HG03108 (cell line): ENCODE data around the gene HNRNPLL.

Source experiments
- ATAC-seq: cut with Tn5 transposase; IDR thresholded peaks from one replicate; pipeline ENCODE4 v1.9.1; 2021; ENCODE audit warnings: moderate library complexity; ENCODE audit not compliant: unreplicated experiment

The HNRNPLL gene

GRCh38 chr2:38533757-38534545, 68.8 kb downstream of the HNRNPLL start:
- ATAC-seq, result no peak

GRCh38 chr2:38533180-38533579, 69.5 kb downstream of the HNRNPLL start:
- peak; percentile 97 for ATAC-seq

- no peak for ATAC-seq
Measured at GRCh38 chr2:38532366-38532765, 70.4 kb downstream of the HNRNPLL start.

GRCh38 chr2:38529208-38529607, 73.5 kb downstream of the HNRNPLL start:
- ATAC-seq, result no peak

- no peak for ATAC-seq
Measured at GRCh38 chr2:38528534-38528933, 74.2 kb downstream of the HNRNPLL start.

- ATAC-seq, result no peak
Measured at GRCh38 chr2:38528008-38528442, 74.7 kb downstream of the HNRNPLL start.

- ATAC-seq, result no peak
Measured at GRCh38 chr2:38527338-38528007, 75.3 kb downstream of the HNRNPLL start.

- ATAC-seq, result no peak
Measured at GRCh38 chr2:38526195-38526594, 76.5 kb downstream of the HNRNPLL start.

GRCh38 chr2:38524580-38524979, 78.1 kb downstream of the HNRNPLL start:
- ATAC-seq, result no peak

GRCh38 chr2:38523728-38524437, 78.8 kb downstream of the HNRNPLL start:
- ATAC-seq, result no peak

- no peak for ATAC-seq
Measured at GRCh38 chr2:38522754-38523349, 79.9 kb downstream of the HNRNPLL start.

- ATAC-seq, result no peak
Measured at GRCh38 chr2:38521835-38522234, 80.9 kb downstream of the HNRNPLL start.

GRCh38 chr2:38517284-38517683, 85.4 kb downstream of the HNRNPLL start:
- ATAC-seq, result no peak

- ATAC-seq, result no peak
Measured at GRCh38 chr2:38516526-38516925, 86.2 kb downstream of the HNRNPLL start.

- no peak for ATAC-seq
Measured at GRCh38 chr2:38516122-38516521, 86.6 kb downstream of the HNRNPLL start.

- no peak for ATAC-seq
Measured at GRCh38 chr2:38515155-38516074, 87.3 kb downstream of the HNRNPLL start.

- no peak for ATAC-seq
Measured at GRCh38 chr2:38514603-38515154, 88.0 kb downstream of the HNRNPLL start.

- no peak for ATAC-seq
Measured at GRCh38 chr2:38512211-38512610, 90.5 kb downstream of the HNRNPLL start.
